ENCODE data around the gene CCNYL1.
"Not testable (repeated sequence)": the region's sequence is repeated elsewhere in the genome, so short reads cannot be mapped to it uniquely, and the experiment has no call there.

Gene CCNYL1

DNA sequence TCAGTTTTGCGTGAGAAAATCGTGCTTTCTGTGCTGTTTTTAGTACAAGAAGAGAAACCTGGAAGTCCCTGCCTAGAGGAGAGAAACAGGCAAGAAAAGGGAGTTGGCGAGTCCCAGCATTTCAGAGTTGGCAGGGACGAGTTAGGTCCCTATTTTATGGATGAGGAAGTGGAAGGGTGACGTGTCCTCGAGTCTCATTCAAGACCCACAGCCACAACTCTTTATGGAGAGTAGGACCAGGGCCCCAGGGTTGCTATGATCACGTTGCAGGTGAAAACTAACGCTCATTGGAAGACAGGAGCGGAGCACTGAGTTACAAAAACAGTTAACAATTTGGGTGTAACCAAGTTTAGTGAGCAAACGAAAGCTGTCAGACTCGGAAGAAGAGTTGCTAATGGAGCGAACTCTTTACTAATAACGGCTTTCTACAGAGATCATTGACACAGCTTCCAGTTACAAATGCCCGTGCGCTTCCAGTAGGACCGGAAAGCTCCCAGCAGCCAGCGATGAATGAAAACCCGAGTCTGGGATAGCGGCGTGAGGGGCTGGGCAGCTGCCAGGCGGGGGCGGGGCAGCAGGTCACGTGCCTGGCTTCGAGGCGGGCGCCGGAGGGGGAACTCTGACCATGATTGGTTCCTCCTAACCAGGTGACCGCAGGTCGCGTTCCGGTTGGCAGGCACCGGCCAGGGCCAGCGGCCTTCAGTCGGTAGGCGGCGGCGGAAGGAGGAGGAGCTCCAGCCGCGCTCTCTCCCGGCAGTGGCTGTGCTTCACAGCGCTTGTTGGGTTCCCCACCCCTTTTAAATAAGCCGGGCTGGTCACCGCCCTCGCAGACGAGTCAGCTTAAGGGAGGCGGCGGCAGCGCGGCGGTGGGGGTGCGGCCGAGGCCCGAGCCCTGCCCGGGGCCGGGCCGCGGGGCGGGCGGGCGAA, at the start of gene CCNYL1:
Gene CCNYL1, plus strand, starts transcription at position 827 of the 927 bp plus-strand sequence. CDS start 257 bp downstream, outside the sequence.
- DNase-seq, result peak; percentile 89 to 97 (median 96)

DNA sequence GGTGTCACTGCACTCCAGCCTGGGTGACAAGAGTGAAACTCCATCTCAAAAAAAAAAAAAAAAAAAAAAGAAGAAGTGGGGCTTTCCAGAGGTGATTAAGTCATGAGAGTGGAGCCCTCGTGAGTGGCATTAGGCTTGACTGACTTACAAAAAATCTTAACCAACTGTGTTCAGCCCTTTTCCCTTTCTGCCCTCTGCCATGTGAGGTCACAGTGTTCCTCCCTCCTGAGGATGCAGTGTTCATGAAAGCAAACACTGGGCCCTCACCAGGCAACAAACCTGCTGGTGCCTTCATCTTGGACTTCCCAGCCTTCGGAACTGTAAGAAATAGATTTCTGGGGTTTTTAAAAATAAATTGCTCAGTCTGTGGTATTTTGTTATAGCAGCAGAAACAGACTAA, 49.2 kb upstream of the CCNYL1 start:
- DNase-seq, result no peak

DNA sequence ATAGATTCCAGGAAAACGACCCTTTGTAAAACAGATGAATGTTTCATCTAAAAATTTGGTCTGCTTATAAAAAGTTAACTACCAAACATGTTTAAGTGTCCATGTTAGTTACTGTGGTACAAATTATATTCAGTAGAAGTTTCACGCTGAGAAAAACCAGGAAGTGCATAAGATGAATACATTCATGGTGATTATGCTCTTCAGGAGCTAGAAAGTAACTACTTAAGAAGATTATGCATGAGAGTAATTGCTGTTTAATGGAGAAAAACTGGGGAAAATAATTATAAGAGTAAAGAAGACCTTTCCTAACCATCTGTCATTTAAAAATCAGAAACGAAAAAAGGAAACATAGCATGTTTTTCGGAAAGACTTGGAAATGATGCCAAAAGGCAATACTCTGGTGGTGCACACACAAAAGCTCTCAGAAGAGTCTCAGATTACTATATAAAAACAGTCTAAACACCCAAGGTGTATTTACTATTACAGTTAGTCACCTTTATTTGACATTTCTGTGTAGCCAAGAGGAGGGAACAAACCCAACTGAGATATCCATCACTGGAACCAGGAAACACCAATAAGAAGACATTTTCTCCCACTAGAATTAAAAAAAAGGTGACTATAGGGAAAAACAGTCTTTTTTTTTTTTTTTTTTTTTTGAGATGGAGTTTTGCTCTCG, 47.4 kb upstream of the CCNYL1 start:
- DNase-seq, result no peak

DNA sequence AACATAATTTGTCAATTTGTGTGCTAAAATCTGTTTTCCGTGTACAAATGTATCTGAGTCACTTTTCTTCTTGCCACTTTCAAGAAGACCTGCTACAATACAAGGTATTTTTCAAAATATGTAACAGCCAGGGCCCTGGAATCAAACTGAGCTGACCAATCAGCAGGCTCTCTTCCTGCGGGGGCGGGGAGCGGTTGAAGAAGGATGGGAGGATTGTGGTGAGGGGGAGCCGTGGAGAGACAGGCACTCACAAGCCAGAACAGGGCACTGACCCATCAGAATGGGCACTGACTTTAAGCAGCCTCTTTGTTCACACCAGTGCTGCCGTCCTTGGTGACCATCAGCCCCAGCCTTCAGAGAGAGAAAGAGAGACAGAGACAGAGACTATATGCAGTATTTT, 40.6 kb upstream of the CCNYL1 start:
- DNase-seq, result no peak

DNA sequence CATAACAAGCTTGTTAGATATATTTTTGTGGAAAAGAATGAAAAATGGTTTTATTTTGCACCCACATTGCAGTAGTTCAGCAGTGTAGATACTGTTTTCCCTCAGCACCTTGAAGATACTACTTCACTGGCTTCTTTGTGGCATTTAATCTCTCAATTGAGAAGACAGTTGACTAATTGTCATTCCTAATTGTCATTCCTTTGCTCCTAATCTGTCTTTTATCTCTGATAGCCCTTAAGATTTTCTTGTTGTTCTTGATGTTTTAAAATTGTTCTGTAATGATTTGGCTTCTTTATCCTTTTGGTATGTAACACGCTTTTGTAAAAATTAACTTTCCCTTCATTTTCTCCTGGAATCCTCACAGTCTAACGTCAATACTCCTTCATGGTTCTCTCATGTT, 38.0 kb upstream of the CCNYL1 start:
- no peak for DNase-seq

DNA sequence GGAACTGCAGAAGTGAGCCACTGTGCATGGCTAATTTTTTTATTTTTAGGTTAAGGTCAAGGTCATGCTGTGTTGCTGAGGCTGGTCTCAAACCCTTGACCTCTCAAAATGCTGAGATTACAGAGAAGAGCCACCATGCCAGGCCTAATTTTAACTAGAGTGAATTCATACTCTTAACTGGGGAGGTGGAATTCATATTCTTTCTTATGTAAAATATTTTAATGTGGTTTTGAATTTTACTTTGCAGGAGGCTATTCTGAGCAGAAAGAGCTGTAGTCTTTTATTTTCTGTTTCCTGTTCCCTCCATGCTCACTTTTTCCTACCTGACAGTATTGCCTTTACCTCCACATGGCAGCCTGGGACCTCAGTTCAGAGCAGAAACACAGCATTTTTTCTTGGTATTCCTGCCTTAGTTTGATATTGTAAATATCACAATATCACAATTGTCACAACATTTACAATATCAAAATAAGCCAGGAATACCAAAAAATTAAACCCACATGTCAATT, 37.1 kb upstream of the CCNYL1 start:
- DNase-seq, result no peak

DNA sequence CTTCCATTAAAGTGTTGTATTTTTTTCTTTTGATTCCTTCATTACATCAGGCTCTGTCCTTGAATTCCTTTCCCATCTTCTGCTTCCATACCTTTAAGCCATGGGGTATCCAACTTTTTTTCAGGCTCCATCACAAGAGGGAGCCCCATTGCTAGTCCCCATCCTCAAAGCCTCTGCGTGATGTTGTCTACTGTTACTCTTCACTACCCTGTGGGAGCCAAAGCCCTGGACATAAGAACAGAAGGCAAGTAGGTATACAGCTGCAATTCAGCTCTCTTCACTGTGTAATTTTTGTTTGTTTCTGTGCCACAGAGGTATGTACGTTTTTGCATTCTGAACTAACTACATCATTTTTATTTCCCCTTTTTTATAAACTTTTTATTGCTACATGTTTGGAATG, 36.6 kb upstream of the CCNYL1 start:
- DNase-seq, result no peak

DNA sequence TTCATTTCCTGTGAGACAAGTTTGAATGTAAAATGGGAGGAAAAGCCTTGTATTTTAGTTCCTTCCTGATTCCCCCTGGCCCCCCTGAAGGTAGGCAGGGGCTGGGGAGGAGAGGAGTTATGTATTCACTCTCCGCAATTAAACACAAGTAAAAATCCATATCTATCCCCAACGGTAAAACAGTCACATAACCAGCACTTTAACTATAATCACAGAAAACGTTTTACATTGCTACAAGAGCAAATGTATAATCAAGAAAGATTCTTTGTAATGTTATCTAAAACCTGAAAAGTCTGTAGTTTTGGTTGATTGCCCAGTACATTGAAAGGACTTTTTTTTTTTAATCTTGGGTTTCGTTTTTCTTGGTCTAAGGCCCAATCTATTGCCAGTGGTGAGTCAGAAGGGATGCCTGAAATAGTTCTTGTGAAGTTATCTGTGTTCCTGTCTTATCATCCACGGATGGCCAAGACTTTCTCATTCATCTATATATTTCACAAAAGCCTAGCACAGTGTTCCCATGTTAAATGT, 34.5 kb upstream of the CCNYL1 start:
- DNase-seq, result no peak

DNA sequence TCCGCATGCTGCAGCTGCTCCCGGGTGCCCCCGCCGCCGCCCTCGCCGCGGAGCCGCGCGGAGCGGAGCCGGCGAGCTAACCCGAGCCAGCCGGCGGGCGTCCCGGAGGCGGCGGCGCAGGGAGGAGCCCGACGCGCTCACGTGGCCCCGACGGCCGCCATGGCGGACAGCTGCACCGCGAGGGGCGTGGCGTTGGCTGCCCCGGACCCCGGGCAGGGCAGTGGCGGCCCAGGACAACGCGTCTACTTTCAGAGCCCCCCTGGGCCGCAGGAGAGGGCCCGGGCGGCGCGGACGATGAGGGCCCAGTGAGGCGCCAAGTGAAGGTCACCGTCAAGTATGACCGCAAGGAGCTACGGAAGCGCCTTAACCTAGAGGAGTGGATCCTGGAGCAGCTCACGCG, 30.0 kb upstream of the CCNYL1 start:
- no peak for DNase-seq

DNA sequence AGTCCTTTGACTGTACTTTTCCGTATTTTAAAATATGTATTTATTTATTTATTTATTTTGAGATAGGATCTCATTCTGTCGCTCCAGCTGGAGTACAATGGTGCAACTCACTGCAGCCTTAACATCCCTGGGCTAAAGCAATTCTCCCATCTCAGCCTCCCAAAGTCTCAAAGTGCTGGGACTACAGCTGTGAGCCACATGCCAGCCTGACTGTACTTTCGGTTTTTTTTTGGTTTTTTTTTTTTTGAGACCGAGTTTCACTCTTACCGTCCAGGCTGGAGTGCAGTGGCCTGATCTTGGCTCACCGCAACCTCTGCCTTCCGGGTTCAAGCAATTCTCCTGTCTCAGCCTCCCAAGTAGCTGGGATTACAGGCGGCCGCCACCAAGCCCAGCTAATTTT, 28.9 kb upstream of the CCNYL1 start:
- no peak for DNase-seq

DNA sequence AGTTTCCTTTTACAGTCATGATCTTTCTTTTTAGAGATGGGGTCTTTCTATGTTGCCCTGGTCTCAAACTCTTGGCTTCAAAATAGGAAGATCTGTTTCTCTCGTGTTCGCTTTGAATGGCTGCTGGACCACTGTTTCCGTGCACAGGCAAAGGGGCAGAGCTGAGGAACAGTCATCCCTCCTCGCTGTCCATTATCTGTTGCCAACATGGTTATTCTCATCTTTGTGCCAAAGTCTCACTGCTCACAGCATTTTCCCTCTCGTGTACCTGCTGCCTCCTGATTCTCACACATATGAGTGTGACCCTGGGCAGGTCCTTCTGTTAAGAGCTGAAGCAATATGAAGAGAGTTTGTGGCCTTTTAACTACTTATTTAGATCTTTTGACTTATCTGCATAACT, 28.0 kb upstream of the CCNYL1 start:
- no peak for DNase-seq

DNA sequence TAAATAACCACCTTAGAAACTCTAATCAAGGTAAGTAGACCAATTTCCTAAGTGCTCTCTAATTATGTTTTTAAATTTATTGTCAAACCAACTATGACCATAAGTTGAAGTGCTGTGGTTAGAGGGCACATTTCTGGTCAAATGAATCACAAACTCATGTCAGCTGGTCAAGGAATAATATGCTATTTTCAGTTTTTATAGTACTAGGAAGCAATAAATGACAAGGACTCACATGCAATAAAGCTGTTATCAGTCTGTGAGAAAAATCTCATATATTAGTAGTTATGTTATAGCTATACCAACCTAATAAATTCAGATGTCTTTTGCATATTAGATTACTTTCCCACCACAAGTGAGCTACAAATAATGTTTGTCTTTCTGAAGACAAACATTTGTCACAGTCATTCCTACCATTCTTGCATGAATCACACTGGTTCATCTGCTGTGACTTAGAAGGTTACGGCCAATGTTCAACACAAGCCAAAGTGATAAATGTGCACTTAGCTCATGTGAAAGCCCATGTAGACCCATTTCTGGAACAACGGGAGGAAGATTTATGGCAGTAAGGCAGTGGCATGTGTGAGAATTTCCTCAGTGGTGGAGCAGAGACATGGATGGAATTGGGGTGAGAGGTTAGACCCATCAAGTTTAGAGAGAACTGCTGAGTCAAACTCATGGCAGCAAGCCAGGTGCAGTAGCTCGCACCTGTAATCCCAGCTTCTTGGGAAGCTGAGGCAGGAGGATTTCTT, 27.4 kb upstream of the CCNYL1 start:
- no peak for DNase-seq

DNA sequence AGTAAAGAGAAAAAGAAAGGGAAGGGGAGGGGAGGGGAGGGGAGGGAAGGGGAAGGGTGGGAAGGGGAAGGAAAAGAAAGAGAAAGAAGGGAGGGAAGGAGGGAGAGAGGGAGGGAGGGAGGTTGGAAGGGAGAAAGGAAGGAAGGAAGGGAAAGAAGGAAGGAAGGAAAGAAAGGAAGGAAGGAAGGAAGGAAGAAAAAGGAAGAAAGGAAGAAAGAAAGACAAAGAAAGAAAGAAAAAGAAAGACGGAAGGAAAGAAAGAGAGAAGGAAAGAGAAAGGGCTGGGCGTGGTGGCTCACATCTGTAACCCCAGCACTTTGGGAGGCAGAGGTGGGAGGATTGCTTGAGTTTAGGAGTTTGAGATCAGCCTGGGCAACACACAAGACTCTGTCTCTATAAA, 24.6 kb upstream of the CCNYL1 start:
- no peak for DNase-seq

DNA sequence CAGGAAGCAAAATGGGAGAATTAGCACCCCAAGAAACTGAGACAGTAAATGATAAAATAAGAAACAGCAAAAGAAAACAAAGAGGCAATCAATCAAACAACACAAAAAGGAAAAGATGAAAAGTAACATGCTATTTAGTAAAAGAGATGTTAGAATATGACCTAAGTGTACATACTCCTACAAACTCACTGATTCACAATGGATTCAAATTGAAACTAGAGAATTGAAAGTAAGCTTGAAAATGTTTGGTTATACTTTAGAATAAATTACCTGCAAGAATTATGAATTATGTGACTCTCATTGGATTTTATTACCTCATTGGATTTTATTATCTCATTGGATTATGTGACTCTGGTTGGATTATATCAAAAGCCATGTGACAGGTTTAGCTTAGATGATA, 22.8 kb upstream of the CCNYL1 start:
- no peak for DNase-seq

DNA sequence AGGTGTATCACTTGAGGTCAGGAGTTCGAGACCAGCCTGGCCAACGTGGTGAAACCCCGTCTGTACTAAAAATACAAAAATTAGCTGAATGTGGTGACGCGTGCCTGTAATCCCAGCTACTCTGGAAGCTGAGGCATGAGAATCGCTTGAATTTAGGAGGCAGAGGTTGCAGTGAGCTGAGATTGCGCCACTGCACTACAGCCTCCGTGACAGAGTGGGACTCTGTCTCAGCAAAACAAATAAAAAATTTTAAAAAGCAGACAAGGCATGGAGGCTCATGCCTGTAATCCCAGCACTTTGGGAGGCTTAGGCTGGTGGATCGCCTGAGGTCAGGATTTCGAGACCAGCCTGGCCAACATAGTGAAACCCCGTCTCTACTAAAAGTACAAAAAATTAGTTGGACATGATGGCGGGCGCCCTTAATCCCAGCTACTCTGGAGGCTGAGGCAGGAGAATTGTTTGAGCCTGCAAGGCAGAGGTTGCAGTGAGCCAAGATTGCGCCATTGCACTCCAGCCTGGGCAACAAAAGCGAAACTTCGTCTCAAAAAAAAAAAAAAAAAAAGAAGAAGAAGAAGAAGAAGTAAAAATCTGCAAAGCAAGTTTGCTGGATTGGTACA, 20.5 kb upstream of the CCNYL1 start:
- not testable (repeated sequence) for DNase-seq

DNA sequence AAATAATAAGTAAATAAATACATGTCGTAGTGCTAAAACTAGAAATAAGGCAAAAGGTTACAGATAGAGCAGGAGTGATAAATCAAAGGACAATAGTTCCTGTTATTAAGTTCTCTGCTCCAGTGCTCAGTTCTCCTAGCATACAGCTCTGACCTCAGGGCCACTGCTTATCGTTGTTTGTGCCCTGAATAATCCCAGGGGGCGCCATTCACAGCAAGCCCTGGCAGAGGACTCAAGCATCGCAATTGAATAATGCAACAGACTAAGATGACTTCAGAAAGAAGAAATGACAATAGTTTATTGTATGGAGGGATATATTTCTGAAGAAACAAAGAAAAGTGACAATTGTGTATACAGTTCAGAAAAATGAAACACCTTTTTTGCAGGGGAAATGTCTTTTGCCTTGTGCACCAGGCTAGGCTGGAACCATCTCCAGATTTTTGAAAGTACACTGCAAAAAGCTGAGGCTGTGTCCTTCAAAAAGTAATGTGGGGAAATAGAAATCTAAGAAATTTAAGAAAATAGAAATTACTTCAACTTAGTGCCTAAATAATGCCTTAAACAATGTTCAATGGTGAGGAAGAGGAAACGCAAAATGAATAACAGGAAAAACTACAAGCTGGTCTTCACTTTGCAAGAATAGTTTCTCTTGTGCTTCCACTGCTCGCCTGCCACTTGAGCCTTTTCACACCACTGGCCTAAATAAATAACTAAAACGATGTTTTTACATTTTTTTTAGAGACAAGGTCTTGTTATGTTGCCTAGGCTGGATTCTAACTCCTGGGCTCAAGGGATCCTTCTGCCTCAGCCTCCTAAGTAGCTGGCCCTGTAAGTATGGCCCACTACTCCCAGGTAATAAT, 19.0 kb upstream of the CCNYL1 start:
- DNase-seq, result peak in 2 of 4 experiments; percentile 13 to 30

DNA sequence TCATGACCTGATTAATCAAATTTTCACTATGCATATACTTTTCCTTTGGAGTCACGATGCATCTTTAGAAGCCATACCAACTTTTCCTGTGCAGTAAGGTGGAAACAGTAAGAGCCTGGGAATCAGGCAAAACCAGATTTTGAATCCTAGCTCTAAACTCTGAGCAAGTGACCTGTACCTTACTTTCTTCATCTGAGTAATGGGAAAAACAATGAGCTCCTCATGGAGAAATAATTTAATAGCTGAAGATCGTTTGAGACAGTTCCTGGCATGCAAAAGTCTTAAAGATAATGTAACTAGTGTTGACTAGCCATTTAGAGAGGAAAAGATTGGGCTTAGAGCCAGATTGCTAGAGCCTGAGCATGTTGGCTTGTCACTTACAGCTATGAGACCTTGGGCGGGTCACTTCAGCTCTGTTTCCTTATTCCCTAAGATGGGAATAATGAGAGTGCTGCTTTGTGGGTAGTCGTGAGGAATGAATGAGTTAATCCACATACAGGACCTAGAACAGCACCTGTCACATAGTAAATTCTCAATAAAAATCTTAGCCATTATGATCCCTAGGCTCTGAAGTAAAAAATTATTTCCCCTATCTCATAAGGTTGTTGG, 17.7 kb upstream of the CCNYL1 start:
- no peak for DNase-seq

DNA sequence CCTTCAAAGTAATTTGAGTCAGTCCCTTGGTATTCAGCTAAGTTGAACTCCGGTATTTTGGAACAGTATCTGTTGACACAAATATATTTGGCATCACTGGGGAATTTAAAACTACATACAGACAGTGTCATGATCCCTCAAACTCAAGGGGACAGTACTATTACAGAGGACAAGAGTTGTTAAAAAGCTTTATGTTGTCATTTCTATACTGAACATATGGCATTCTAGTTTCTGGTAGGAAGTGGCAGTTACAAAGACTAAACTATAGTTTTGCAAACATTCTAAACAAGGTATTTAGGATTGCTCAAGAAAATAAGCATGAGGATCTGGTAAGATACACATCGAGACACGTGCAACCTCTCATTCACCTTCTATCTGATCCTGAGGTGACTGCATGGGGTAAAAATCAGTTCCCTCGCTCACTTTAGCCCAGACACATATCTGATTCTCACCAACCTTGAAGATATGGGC, 16.6 kb upstream of the CCNYL1 start:
- DNase-seq, result no peak

DNA sequence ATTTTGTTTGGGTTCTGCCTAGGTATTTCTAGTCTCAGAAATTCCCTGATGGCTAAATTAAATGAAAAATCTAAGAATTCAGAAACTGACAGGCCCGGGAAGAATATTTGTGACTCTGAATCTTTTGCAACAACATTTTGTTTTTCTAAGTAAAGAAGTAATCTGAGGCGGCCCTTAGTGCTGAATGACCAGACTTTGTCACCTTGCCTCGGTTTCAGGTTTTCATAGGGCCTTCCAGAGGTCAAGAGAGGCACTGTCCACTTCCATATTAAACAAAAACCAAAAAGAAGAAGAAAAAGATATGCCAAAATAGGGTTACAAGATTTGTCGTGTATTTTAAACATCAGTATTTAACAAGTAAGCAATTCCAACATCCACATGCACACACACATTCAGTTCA, 16.1 kb upstream of the CCNYL1 start:
- DNase-seq, result no peak

DNA sequence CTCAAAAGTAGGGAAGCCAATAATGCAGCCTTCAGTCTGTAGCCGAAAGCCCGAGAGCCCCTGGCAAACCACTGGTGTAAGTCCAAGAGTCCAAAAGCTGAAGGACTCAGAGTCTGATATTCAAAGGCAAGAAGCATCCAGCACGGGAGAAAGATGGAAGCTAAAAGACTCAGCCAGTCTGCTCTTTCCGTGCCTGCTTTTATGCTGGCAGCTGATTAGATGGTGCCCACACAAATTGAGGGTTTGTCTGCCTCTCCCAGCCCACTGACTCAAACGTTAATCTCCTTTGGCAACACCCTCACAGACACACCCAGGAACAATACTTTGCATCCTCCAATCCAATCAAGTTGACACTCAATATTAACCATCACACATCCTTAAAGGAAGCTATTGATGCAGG, 14.5 kb upstream of the CCNYL1 start:
- DNase-seq, result not testable (repeated sequence)

DNA sequence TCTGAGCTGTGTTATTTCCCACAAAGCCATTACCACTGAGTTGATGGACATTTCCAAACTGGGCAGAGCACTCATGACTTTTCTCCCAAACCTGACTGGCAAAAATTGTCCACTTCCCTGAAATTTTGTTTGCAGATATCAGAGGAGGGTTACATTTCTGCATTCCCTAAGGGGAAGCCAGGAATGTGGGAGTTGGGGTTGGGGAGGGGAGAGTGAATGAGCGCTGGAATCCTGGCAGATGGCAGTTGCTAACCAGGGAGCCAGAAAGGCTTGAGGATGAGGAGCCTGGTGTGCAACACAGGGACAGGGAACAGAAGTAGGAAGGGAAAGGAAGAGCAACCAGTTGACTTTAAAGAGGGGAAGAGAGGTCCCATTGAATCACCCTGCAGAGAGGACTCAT, 14.0 kb upstream of the CCNYL1 start:
- no peak for DNase-seq

Data from activated CD4-positive, CD25-positive, alpha-beta regulatory T cell (primary cell).